K562 (cell line): ENCODE results near the gene CERS4. TPM values are rescaled to one million over a fixed set of nuclear protein-coding genes. Genes with fewer than 3 reads are reported as not detected.

Source experiments
- DDX20 ChIP-seq: fragments of 450-650 bp; IDR thresholded peaks from 2 replicates; pipeline ENCODE4 v1.6.1; 2016; ENCODE audit warnings: missing genetic modification characterization, low read depth, mild to moderate bottlenecking, missing compliant biosample characterization, moderate library complexity
- DNMT1 ChIP-seq: fragments of 450-650 bp; IDR thresholded peaks from 2 replicates; pipeline ENCODE4 v1.6.1; 2016; ENCODE audit warnings: antibody characterized with exemption, mild to moderate bottlenecking
- E4F1 ChIP-seq: fragments of 250-450 bp; sonication (Bioruptor Pico); IDR thresholded peaks from 2 replicates; pipeline ENCODE4 v1.5.0; 2021; ENCODE audit warnings: mild to moderate bottlenecking, borderline replicate concordance
- EGR1 ChIP-seq: fragments of 450-650 bp; conservative IDR thresholded peaks from 2 replicates; pipeline ENCODE4 v1.6.1; 2017; ENCODE audit warnings: mild to moderate bottlenecking
- ILK ChIP-seq: fragments of 450-650 bp; IDR thresholded peaks from 2 replicates; pipeline ENCODE4 v1.6.1; 2016; ENCODE audit warnings: missing genetic modification characterization, low read depth, mild to moderate bottlenecking, missing compliant biosample characterization, moderate library complexity, borderline replicate concordance
- MEF2D ChIP-seq: conservative IDR thresholded peaks from 2 replicates; pipeline ENCODE4 v1.6.1; 2016; ENCODE audit warnings: low read depth, missing genetic modification characterization, missing compliant biosample characterization
- MEIS2 ChIP-seq: fragments of 450-650 bp; IDR thresholded peaks from 2 replicates; pipeline ENCODE4 v1.6.1; 2014; ENCODE audit warnings: mild to moderate bottlenecking; ENCODE audit not compliant: partially characterized antibody
- NBN ChIP-seq: fragments of 450-650 bp; IDR thresholded peaks from 2 replicates; pipeline ENCODE4 v1.6.1; 2016; ENCODE audit warnings: low read depth, mild to moderate bottlenecking
- PATZ1 ChIP-seq: fragments of 250-450 bp; sonication (Bioruptor Pico); IDR thresholded peaks from 2 replicates; pipeline ENCODE4 v1.5.0; 2020; ENCODE audit warnings: mild to moderate bottlenecking, borderline replicate concordance
- SNRNP70 ChIP-seq: fragments of 200-400 bp; formaldehyde crosslinking; optimal IDR thresholded peaks from 2 replicates; pipeline ENCODE3; 2017; ENCODE audit warnings: low read depth, low read length
- SRF ChIP-seq, 2 experiments: fragments of 250-450, 450-650 bp in 1 of 2; sonication (Bioruptor Pico) in 1 of 2; sonication (generic) in 1 of 2; formaldehyde crosslinking; IDR thresholded peaks; 2 replicates each; pipeline versions ENCODE4 v1.5.0 to v1.5.1; 2020 to 2022; ENCODE audit warnings: mild to moderate bottlenecking in 1 of 2, missing genetic modification reagents in 1 of 2
- STAT5A ChIP-seq: IDR thresholded peaks from 2 replicates; pipeline ENCODE4 v1.6.1; 2012; ENCODE audit warnings: low read length, inconsistent platforms, borderline replicate concordance
- TAF15 ChIP-seq: fragments of 200-400 bp; formaldehyde crosslinking; IDR thresholded peaks from 2 replicates; pipeline ENCODE4 v1.6.1; 2017; ENCODE audit warnings: mild to moderate bottlenecking, low read depth, low read length, moderate library complexity
- TFE3 ChIP-seq: fragments of 450-650 bp; formaldehyde crosslinking; IDR thresholded peaks from 2 replicates; pipeline ENCODE4 v1.4.0; 2020; ENCODE audit warnings: mild to moderate bottlenecking, mixed read lengths
- ZKSCAN3 ChIP-seq: fragments of 250-450 bp; sonication (Bioruptor Pico); IDR thresholded peaks from 2 replicates; pipeline ENCODE4 v1.4.0; 2020
- ZNF184 ChIP-seq: sonication (generic); formaldehyde crosslinking; IDR thresholded peaks from 2 replicates; pipeline ENCODE4 v1.5.0; 2020; ENCODE audit warnings: missing genetic modification reagents
- ZNF3 ChIP-seq: fragments of 250-450 bp; sonication (Bioruptor Pico); IDR thresholded peaks from 2 replicates; pipeline ENCODE4 v1.5.0; 2021; ENCODE audit warnings: mild to moderate bottlenecking, moderate library complexity
- polyA plus RNA-seq, 8 experiments: library from polyadenylated mRNA; depleted of rRNA in 4 of 8; stranded (reverse) in 5 of 8; unstranded in 3 of 8; fragments of >200 nt; fragmentation: Nextera tagmentation in 2 of 8; fragmentation: Illumina TruSeq in 1 of 8; extraction: Ambion mirVana in 2 of 8; extraction: Trizol in 1 of 8; gene quantifications; 2 replicates each; pipeline versions ENCODE4 v1.2.1 to v1.2.3, GENCODE V29; 2011 to 2014; ENCODE audit warnings: inconsistent platforms in 1 of 8, missing spikeins in 1 of 8
- total RNA-seq, 7 experiments: library from RNA; depleted of rRNA in 6 of 7; stranded (reverse); fragments of >200 nt in 6 of 7; fragmentation: Illumina TruSeq in 2 of 7; extraction: Trizol in 2 of 7; gene quantifications; 2 replicates each; pipeline versions ENCODE4 v1.2.1 to v1.2.3, GENCODE V29; 2011 to 2021; ENCODE audit warnings: low replicate concordance in 1 of 7
- TF ChIP-seq, protein P1 (sequence below): fragments of 250-450 bp; sonication (Bioruptor Pico); IDR thresholded peaks from 2 replicates; pipeline ENCODE4 v1.8.0; 2022; ENCODE audit warnings: inconsistent platforms, mild to moderate bottlenecking, moderate library complexity, borderline replicate concordance
- TF ChIP-seq, protein P2 (sequence below): sonication (generic); formaldehyde crosslinking; IDR thresholded peaks from 2 replicates; pipeline ENCODE4 v1.8.0; 2022; ENCODE audit warnings: mild to moderate bottlenecking, missing genetic modification reagents

CERS4 gene
- total and polyA plus RNA-seq, 9 of the 15 experiments (the other 6 are each of a cell fraction or from before 2014, with no cell fraction given) = 0.14 to 4.4 (median 2.9) TPM; not detected in 1

DNA sequence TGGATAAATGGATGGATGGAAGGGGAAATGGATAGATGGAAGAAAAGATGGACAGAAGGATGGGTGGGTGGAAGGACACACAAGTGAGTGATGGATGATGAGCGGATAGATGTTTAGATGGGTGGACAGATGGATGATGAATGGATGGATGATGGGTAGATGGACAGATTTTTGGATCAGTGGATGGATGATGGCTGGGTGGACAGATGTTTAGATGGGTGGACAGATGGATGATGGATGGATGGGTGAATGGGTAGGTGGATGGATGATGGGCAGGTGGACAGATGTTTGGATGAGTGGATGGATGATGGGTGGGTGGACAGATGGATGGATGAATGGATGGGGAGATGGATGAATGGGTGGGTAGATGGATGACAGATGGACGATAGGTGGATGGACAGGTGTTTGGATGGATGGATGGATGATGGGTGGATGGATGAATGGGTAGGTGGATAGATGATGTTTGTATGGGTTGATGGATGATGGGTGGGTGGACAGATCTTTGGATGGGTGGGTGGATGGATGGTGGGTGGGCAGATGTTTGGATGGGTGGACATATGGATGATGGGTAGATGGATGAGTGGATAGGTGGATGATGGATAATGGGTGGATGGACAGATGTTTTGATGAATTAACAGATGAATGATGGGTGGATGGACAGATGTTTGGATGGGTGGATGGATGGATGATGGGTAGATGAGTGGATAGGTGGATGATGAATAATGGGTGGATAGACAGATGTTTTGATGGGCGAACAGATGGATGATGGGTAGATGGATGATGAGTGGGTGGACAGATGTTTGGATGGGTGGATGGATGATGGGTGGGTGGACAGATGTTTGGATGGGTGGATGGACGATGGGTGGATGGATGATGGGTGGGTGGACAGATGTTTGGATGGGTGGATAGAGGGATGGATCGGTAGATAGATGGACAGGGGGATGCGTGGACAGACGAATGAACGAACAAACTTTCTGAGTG is 39.5 kb downstream of the CERS4 start (continued):
- TF ChIP-seq E4F1 (no peak), PATZ1 (no peak), ZKSCAN3 (CRISPR knock-in tag) (no peak), DDX20 (tag) (no peak), TFE3 (CRISPR knock-in tag) (no peak), SNRNP70 (no peak), MEIS2 (peak; percentile 68), ILK (no peak), SRF (CRISPR knock-in tag; IDR thresholded peaks at IDR 0.05) (no peak), DNMT1 (no peak), ZNF184 (no peak), EGR1 (peak; percentile 72), ZNF3 (CRISPR knock-in tag) (no peak), NBN (no peak), STAT5A (no peak), MEF2D (tag) (no peak), TAF15 (no peak)
- TF ChIP-seq, protein P1, sequence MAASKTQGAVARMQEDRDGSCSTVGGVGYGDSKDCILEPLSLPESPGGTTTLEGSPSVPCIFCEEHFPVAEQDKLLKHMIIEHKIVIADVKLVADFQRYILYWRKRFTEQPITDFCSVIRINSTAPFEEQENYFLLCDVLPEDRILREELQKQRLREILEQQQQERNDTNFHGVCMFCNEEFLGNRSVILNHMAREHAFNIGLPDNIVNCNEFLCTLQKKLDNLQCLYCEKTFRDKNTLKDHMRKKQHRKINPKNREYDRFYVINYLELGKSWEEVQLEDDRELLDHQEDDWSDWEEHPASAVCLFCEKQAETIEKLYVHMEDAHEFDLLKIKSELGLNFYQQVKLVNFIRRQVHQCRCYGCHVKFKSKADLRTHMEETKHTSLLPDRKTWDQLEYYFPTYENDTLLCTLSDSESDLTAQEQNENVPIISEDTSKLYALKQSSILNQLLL (CRISPR knock-in tag) = no peak
- TF ChIP-seq, protein P2, sequence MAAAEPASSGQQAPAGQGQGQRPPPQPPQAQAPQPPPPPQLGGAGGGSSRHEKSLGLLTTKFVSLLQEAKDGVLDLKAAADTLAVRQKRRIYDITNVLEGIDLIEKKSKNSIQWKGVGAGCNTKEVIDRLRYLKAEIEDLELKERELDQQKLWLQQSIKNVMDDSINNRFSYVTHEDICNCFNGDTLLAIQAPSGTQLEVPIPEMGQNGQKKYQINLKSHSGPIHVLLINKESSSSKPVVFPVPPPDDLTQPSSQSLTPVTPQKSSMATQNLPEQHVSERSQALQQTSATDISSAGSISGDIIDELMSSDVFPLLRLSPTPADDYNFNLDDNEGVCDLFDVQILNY (CRISPR knock-in tag) = no peak
